ENCODE measurements around the gene ADORA2B.

DNA sequence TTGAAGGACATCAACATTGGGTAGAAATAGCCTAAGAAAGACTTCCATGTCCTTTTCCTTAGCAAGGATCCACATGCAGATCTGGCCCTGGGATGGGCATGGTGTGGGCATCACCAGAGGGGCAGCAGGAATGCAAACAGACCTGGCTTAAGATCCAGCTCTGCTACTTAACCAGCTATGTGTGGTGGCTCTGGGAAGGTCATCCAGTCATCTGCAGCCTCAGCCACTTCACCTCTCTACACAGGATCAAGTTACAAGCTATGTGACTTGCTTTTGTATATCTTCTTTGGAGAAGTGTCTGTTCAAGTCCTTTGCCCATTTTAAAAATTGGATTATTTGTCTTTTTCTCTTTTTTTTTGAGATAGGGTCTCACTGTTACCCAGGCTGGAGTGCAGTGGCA lies 13.5 kb upstream of the ADORA2B start:
- TF ChIP-seq, protein P1, sequence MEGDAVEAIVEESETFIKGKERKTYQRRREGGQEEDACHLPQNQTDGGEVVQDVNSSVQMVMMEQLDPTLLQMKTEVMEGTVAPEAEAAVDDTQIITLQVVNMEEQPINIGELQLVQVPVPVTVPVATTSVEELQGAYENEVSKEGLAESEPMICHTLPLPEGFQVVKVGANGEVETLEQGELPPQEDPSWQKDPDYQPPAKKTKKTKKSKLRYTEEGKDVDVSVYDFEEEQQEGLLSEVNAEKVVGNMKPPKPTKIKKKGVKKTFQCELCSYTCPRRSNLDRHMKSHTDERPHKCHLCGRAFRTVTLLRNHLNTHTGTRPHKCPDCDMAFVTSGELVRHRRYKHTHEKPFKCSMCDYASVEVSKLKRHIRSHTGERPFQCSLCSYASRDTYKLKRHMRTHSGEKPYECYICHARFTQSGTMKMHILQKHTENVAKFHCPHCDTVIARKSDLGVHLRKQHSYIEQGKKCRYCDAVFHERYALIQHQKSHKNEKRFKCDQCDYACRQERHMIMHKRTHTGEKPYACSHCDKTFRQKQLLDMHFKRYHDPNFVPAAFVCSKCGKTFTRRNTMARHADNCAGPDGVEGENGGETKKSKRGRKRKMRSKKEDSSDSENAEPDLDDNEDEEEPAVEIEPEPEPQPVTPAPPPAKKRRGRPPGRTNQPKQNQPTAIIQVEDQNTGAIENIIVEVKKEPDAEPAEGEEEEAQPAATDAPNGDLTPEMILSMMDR (IDR thresholded peaks at IDR 0.05; ENCODE audit: poor library complexity) = no peak
- TF ChIP-seq EZH2phosphoT487 (IDR thresholded peaks at IDR 0.05; ENCODE audit: low read depth, severe bottlenecking, unreplicated experiment) = no peak

Measured in hepatocyte (in vitro differentiated cells).